B cell (primary cell): Measurements from ENCODE around the gene DOCK1. TPM values are rescaled to one million over a fixed set of nuclear protein-coding genes. Genes with fewer than 3 reads are reported as not detected.

Experiments
- ATAC-seq: fragments of 200-7000 bp; cut with Tn5 transposase; one replicate; pipeline ENCODE4 v1.10.0; 2021; ENCODE audit warnings: low read depth, mild to moderate bottlenecking, moderate number of reproducible peaks, moderate library complexity
- CTCF ChIA-PET: fragments of 350-600 bp; sonication (Branson Sonifier 250); formaldehyde crosslinking; loops from one replicate; lab custom pipeline; 2021; ENCODE audit warnings: antibody characterized with exemption, inconsistent platforms; lab: Charles Lee
- POLR2A ChIA-PET: fragments of 350-600 bp; sonication (Branson Sonifier 250); formaldehyde crosslinking; loops from one replicate; lab custom pipeline; 2021; ENCODE audit warnings: antibody characterized with exemption; lab: Charles Lee
- DNase-seq: peaks from one replicate; pipeline ENCODE4 v3.0.0; 2013
- H2AFZ ChIP-seq: 2 replicates; pipeline ENCODE4 v1.6.1; 2012; ENCODE audit warnings: mild to moderate bottlenecking, low read depth, low read length; ENCODE audit not compliant: insufficient read depth, poor library complexity, severe bottlenecking
- H3K27ac ChIP-seq, 2 donors: 1 replicate in 1 of 2; 2 replicates in 1 of 2; pipeline ENCODE4 v1.5.1; 2012 to 2013; ENCODE audit warnings: low read length in 2 of 2, mild to moderate bottlenecking in 2 of 2, moderate library complexity in 1 of 2
- H3K27me3 ChIP-seq, 4 experiments: fragments of 200-600 bp in 1 of 4; sonication (generic) in 1 of 4; replicated peaks in 1 of 4; 1 replicate in 2 of 4; 2 replicates in 2 of 4; pipeline versions ENCODE4 v1.6.1 to v1.7.0; 2013 to 2016; ENCODE audit warnings: low read length in 3 of 4, mild to moderate bottlenecking in 2 of 4, mixed read lengths in 1 of 4, moderate library complexity in 1 of 4; ENCODE audit not compliant: insufficient read depth in 4 of 4, control insufficient read depth in 3 of 4; ENCODE audit errors: control extremely low read depth in 1 of 4
- H3K36me3 ChIP-seq, 2 experiments: replicated peaks in 1 of 2; 1 replicate in 1 of 2; 2 replicates in 1 of 2; pipeline versions ENCODE4 v1.6.1 to v1.7.1; 2013; ENCODE audit warnings: low read length in 1 of 2; ENCODE audit not compliant: insufficient read depth in 2 of 2, control insufficient read depth in 1 of 2; ENCODE audit errors: control extremely low read depth in 1 of 2, extremely low read depth in 1 of 2
- H3K4me1 ChIP-seq, 2 donors: fragments of 200-600 bp in 1 of 2; sonication (generic) in 1 of 2; 1 replicate in 1 of 2; 2 replicates in 1 of 2; pipeline versions ENCODE4 v1.5.1 to v1.6.1; 2013 to 2017; ENCODE audit warnings: low read length in 2 of 2; ENCODE audit not compliant: control insufficient read depth in 2 of 2, insufficient read depth in 2 of 2
- H3K4me2 ChIP-seq: replicated peaks from 2 replicates; pipeline ENCODE3; 2012; ENCODE audit warnings: mild to moderate bottlenecking, low read depth, low read length; ENCODE audit not compliant: poor library complexity, severe bottlenecking
- H3K4me3 ChIP-seq, 5 experiments: fragments of 200-600 bp in 1 of 5; sonication (generic) in 1 of 5; 1 replicate in 3 of 5; 2 replicates in 2 of 5; pipeline versions ENCODE4 v1.5.1 to v1.7.0; 2011 to 2016; ENCODE audit warnings: low read length in 4 of 5, mild to moderate bottlenecking in 4 of 5, low read depth in 2 of 5, control low read depth in 1 of 5, moderate library complexity in 1 of 5; ENCODE audit not compliant: insufficient read depth in 1 of 5; ENCODE audit errors: control extremely low read depth in 1 of 5, extremely low read depth in 1 of 5
- H3K79me2 ChIP-seq: fragments of 200-600 bp; sonication (generic); one replicate; pipeline ENCODE4 v1.6.0; 2016; ENCODE audit warnings: low read length; ENCODE audit not compliant: control insufficient read depth, insufficient read depth
- H3K9ac ChIP-seq: fragments of 200-600 bp; sonication (generic); 2 replicates; pipeline ENCODE4 v1.6.1; 2017; ENCODE audit warnings: mild to moderate bottlenecking, low read length, moderate library complexity
- H3K9me3 ChIP-seq, 3 donors: one replicate each; pipeline versions ENCODE4 v1.6.1 to v1.7.1; 2013; ENCODE audit warnings: low read length in 2 of 3; ENCODE audit not compliant: control insufficient read depth in 2 of 3, insufficient read depth in 1 of 3; ENCODE audit errors: control extremely low read depth in 1 of 3
- H4K20me1 ChIP-seq: 2 replicates; pipeline ENCODE4 v1.6.0; 2012; ENCODE audit warnings: mild to moderate bottlenecking, low read length; ENCODE audit not compliant: insufficient read depth, control insufficient read depth, poor library complexity, severe bottlenecking
- H3K27ac Mint-ChIP-seq: one replicate; pipeline ENCODE4 v1.8.0; 2021; ENCODE audit warnings: mixed read lengths
- H3K27me3 Mint-ChIP-seq: one replicate; pipeline ENCODE4 v1.8.0; 2021; ENCODE audit warnings: mixed read lengths
- H3K4me1 Mint-ChIP-seq: one replicate; pipeline ENCODE4 v1.8.0; 2021; ENCODE audit warnings: mixed read lengths
- H3K4me3 Mint-ChIP-seq: one replicate; pipeline ENCODE4 v1.8.0; 2021; ENCODE audit warnings: mixed read lengths
- H3K9me3 Mint-ChIP-seq: one replicate; pipeline ENCODE4 v1.8.0; 2022; ENCODE audit warnings: mixed read lengths; ENCODE audit not compliant: insufficient read depth
- EZH2 ChIP-seq: IDR thresholded peaks from 2 replicates; pipeline ENCODE4 v1.6.1; 2012; ENCODE audit warnings: borderline replicate concordance, low read depth, mild to moderate bottlenecking, moderate library complexity, low read length; ENCODE audit not compliant: insufficient read depth, poor library complexity, severe bottlenecking
- WGBS: methylation state at CpG from one replicate; pipeline ENCODE4 v1.1.5; 2013; ENCODE audit warnings: missing lambda C conversion rate; ENCODE audit not compliant: insufficient coverage; 5-methylcytosine and 5-hydroxymethylcytosine counted together
- intact Hi-C: fragments of 100-400 bp; cut with micrococcal nuclease; formaldehyde crosslinking; loops from one replicate; pipeline ENCODE4 v1.10.0; 2022
- polyA plus RNA-seq: library from polyadenylated mRNA; depleted of rRNA; stranded (reverse); fragments of >200 nt; gene quantifications from 2 replicates; pipeline ENCODE4 v1.2.3, GENCODE V29; 2012
- total RNA-seq, 2 donors: library from RNA; stranded (reverse); fragments of 120-200 nt in 1 of 2; gene quantifications; 1 replicate in 1 of 2; 2 replicates in 1 of 2; pipeline versions ENCODE4 v1.2.3 to v1.2.4, GENCODE V29; 2013 to 2022
- TF ChIP-seq, protein P1 (sequence below): fragments of 200-600 bp; IDR thresholded peaks from one replicate; pipeline ENCODE4 v1.8.0; 2022; ENCODE audit warnings: antibody characterized with exemption, mild to moderate bottlenecking

Gene DOCK1
- total and polyA plus RNA-seq, 2 donors (not counting 1 experiment from before 2014, with no cell fraction given), result not detected

DNA sequence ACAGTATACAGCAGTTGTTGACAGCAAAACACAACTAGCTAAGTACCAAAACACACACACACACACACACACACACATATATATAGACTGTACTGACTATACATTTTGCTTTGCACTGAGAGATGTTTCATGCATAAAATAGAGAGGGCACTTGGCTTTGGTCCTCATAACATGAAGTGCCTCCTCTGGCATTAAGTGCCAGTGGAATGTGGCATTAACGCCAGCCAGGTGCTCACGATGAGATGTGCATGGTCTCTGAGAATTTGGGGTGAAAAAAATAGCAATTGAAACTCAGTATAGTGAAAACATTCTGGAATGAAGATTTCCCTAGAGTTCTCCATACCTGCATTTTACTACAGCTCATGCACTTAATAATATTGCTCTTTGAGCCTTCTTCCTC, 361.2 kb downstream of the DOCK1 start:
- H3K4me2 ChIP-seq, result no peak overlapping the region
- Mint-ChIP-seq H3K27ac (no peak overlapping the region), H3K27me3 (no peaks in the 10 kb centered on the region), H3K4me1 (no peaks in the 10 kb centered on the region), H3K4me3 (no peak overlapping the region), H3K9me3 (no peaks in the 10 kb centered on the region)
- POLR2A ChIA-PET, result no interaction called here
- no peak for ATAC-seq
- H3K4me1 ChIP-seq, result no peaks in the 10 kb centered on the region
- H3K4me3 ChIP-seq, result no peak overlapping the region
- no peaks in the 10 kb centered on the region for H3K27me3 ChIP-seq
- no peaks in the 10 kb centered on the region for H3K79me2 ChIP-seq
- TF ChIP-seq, protein P1, sequence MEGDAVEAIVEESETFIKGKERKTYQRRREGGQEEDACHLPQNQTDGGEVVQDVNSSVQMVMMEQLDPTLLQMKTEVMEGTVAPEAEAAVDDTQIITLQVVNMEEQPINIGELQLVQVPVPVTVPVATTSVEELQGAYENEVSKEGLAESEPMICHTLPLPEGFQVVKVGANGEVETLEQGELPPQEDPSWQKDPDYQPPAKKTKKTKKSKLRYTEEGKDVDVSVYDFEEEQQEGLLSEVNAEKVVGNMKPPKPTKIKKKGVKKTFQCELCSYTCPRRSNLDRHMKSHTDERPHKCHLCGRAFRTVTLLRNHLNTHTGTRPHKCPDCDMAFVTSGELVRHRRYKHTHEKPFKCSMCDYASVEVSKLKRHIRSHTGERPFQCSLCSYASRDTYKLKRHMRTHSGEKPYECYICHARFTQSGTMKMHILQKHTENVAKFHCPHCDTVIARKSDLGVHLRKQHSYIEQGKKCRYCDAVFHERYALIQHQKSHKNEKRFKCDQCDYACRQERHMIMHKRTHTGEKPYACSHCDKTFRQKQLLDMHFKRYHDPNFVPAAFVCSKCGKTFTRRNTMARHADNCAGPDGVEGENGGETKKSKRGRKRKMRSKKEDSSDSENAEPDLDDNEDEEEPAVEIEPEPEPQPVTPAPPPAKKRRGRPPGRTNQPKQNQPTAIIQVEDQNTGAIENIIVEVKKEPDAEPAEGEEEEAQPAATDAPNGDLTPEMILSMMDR, result no peak
- no peak for TF ChIP-seq EZH2
- no peak overlapping the region for H2AFZ ChIP-seq
- no peaks in the 10 kb centered on the region for H4K20me1 ChIP-seq
- no peaks in the 10 kb centered on the region for H3K36me3 ChIP-seq
- DNase-seq, result no peak
- intact Hi-C loops, result no loop called here
- H3K27ac ChIP-seq, result no peak overlapping the region
- no CpG with 5 or more reads among the region's 2 CpGs for WGBS
- CTCF ChIA-PET, result no interaction called here
- peaks cover 0 to 6% (median 0%) of the 10 kb centered on the region in 3 donors for H3K9me3 ChIP-seq
- no peak overlapping the region for H3K9ac ChIP-seq

DNA sequence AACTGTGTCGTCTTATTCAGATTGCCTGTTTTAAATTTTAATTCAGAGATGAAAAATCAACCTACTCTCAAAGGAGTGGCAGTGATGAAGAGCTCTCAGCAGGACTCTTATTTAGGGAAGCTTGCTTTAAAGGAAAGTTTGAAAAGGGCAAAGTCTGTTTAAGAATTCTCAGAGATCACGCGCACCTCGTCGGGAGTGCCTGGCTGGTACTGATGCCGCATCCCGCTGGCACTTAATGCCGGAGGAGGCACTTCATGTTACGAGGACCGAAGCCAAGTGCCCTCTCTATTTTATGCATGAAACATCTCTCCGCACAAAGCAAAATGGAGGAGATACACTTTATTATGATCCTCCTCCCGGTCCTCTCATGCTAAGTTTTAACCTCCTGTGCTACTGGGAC, 362.2 kb downstream of the DOCK1 start:
- no peaks in the 10 kb centered on the region for H3K79me2 ChIP-seq
- no peak for DNase-seq
- no peak overlapping the region for H3K27ac ChIP-seq
- H3K9ac ChIP-seq, result no peak overlapping the region
- TF ChIP-seq, protein P1, result no peak
- no peak for TF ChIP-seq EZH2
- POLR2A ChIA-PET, result no interaction called here
- H3K27me3 ChIP-seq, result no peaks in the 10 kb centered on the region
- no peaks in the 10 kb centered on the region for H3K4me1 Mint-ChIP-seq
- CTCF ChIA-PET, result no interaction called here
- H3K27me3 Mint-ChIP-seq, result no peaks in the 10 kb centered on the region
- no peaks in the 10 kb centered on the region for H3K9me3 ChIP-seq
- no peak for ATAC-seq
- H3K4me3 ChIP-seq, result no peak overlapping the region
- no peaks in the 10 kb centered on the region for H3K4me1 ChIP-seq
- intact Hi-C loops, result no loop called here
- no peak overlapping the region for H3K4me2 ChIP-seq
- WGBS, result 99% methylated on average over 7 of the region's 12 CpGs
- no peaks in the 10 kb centered on the region for H3K9me3 Mint-ChIP-seq
- no peak overlapping the region for H2AFZ ChIP-seq
- no peaks in the 10 kb centered on the region for H3K36me3 ChIP-seq
- H3K27ac Mint-ChIP-seq, result no peak overlapping the region
- H4K20me1 ChIP-seq, result no peaks in the 10 kb centered on the region
- H3K4me3 Mint-ChIP-seq, result no peak overlapping the region
